HG02623 (cell line): ENCODE results near the gene SLC25A36.
A peak's percentile ranks its signal among the peaks of the same experiment; 100 is the strongest.
"Not testable (repeated sequence)": the region's sequence is repeated elsewhere in the genome, so short reads cannot be mapped to it uniquely, and the experiment has no call there.

Experiments
- ATAC-seq: cut with Tn5 transposase; IDR thresholded peaks from one replicate; pipeline ENCODE4 v1.9.1; 2021; ENCODE audit warnings: moderate library complexity; ENCODE audit not compliant: unreplicated experiment

The SLC25A36 gene

GRCh38 chr3:140987792-140988191 is 46.2 kb downstream of the SLC25A36 start:
- ATAC-seq: not testable (repeated sequence)

DNA sequence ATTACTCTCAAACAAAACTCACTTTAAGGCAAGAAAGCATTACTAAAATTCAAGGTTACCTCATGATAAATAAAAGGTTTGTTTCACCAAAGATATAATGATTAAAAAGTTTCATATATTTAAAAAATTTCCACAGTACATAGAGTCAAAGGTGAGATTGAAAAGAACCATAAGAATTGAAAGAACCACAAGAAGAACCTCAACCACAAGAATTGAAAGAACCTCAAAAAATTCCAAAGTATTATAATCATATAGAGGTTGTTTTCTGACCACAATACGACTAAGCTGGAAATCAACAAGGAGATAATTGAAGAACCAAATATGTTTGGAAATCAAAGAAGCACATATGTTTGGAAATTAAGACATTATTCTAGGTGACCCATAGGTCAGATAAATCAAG is 52.7 kb downstream of the SLC25A36 start:
- no peak for ATAC-seq

GRCh38 chr3:140994861-140995260 is 53.2 kb downstream of the SLC25A36 start:
- ATAC-seq: not testable (repeated sequence)

DNA sequence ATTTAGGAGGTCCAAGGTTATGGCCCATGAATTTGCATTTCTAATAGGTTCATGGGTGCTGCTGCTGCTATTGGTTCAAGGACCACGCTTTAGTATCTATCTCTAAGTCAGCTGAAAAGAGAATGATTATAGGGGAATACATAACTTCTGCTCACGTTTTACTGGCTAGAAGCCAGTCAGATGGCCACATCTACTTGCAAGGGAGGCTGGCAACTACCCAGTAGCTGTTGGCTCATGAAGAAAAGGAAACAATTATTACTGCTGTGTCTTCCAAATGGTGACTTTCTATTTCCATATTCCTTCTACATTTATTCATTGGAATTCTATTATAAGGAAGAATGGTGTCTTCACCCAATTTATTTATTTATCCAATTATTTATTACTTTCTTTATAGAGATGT is 54.2 kb downstream of the SLC25A36 start:
- ATAC-seq: no peak

GRCh38 chr3:141000027-141000663 is 58.5 kb downstream of the SLC25A36 start:
- ATAC-seq: peak; percentile 73

DNA sequence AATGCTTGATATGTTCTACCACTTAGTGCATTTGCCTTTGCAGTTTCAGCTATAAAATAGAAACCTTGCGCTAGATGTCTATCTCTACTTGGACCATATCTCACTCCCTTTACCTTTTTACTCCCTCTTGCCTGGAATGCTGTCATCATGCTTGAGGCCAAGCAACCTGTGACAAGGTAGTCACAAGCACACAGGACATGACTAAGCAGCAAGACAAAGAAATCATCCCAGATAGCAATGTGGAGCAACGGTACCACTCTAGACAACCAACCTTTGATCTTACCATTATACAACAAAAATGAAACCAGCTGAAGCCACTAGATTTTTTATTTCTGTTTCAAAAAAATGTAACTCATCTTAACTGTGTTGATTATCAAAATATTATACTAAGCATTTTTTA is 59.0 kb downstream of the SLC25A36 start:
- no peak for ATAC-seq

GRCh38 chr3:141006344-141006743 is 64.7 kb downstream of the SLC25A36 start:
- ATAC-seq: no peak

DNA sequence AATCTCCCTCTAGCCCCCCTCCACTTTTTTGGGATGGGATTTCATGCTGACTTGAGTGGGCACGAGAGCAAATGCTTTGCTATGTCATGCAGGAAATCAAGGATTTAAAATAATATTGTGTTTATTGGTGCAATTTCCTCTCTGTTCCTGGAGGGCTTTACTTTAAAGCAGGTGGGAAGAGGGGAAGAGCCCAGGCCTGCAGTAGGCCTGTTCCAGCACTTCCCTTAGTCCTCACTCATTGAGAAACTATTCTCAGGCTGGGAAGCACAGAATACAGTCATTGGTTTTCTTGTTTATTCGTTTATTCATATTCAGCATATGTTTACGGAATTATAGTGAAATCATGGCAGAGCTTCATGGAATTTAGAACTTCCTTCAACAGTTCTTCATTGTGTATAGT is 67.9 kb downstream of the SLC25A36 start:
- no peak for ATAC-seq

DNA sequence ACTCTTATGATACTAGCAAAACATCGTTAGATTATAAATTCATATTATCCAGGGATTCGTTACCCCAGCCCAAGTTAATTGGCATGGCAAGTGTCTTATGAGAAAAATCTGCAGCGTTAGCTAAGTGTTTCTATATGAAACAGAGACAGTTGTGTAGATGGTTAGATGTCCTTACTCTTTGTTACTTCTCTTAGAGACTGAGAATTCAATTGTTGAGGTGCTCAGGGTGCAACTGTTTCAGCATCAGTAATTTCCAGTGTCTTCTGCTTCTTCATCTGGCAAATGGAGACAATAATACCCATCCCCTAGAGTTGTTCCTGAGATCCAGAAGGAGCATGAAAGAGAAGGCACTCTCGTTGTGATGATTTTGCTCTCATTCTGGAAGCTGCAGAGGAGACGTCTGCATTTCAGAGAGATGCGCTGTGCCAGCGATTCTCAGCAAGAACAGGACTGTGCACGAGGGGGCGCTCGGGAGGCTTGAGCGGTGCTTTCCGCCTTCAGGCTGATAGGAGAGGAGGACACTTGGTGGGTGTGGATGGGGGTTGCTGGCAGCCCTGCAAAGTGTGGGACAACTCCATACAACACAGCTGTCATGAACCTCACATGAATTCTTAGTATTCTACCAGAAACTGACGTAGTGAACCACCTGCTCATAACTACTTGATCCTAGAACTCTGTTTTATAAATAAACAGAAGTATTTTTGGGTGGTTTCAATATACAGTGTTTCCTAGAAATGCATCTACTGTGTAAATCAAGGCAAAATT is 69.8 kb downstream of the SLC25A36 start:
- peak; percentile 85 for ATAC-seq

GRCh38 chr3:141011997-141012262 is 70.3 kb downstream of the SLC25A36 start:
- no peak for ATAC-seq

- ATAC-seq: no peak
Observed at GRCh38 chr3:141012571-141012970, 70.9 kb downstream of the SLC25A36 start.

DNA sequence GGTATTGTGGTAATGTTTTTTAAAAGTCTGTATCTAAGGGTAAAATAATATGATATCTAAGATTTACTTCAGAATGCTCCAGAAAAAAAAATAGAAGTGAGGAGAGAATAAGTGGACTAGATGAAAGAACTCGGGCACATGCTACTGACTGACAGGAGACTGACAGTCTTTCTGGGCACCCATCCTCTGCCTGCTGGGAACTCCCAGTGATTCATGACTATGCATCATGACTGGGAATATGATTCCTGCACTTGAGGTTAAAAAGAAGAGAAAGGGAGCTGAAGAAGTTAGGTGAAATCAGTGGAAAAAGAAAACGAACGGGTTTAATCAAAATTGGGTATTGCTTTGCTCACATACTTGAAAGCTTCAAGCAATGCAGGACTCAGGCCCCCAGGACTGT is 73.8 kb downstream of the SLC25A36 start:
- ATAC-seq: no peak

DNA sequence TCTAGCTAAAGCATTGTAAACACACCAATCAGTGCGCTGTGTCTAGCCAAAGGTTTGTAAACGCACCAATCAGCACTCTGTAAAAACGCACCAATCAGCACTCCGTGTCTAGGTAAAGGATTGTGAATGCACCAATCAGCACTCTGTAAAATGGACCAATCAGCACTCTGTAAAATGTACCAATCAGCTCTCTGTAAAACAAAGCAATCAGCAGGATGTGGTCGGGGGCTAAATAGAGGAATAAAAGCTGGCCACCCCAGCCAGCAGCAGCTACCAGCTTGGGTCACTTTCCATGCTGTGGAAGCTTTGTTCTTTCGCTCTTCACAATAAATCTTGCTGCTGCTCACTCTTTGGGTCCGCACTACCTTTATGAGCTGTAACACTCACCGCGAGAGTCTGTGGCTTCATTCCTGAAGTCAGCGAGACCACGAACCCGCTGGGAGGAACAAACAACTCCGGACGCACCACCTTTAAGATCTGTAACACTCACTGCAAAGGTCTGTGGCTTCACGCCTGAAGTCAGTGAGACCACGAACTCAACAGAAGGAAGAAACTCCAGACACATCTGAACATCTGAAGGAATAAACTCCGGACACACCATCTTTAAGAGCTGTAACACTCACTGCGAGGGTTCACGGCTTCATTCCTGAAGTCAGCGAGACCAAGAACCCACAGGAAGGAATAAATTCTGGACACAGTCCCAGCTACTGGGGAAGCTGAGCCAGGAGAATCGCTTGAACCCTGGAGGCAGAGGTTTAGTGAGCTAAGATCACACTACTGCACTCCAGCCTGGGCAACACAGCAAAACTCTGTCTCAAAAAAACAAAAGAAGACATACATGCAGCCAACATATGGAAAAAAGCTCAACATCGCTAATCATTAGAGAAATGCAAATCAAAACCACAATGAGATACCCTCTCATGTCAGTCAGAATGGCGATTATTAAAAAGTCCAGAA is 76.0 kb downstream of the SLC25A36 start:
- ATAC-seq: not testable (repeated sequence)

DNA sequence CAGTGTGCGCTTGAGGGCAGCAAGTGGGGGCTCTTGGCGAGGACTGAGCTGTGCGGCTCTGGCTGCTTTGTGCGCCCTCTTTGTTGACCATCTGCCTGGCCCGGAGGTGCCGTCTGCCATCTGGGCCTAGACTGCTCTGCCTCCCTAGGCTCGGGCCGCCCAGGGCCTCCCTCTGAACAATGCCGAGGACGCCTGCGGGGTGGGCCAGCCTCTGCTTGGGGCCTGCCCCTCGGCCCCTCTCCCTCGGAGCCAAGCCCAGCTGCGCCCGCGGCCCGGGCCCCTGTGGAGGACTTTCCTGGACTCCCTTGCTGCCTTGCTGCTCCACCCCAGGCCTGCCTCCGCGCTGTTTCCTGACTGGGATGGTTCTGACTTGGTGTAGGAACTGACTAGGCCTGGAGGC is 77.6 kb downstream of the SLC25A36 start:
- no peak for ATAC-seq

- ATAC-seq: no peak
Observed at GRCh38 chr3:141020143-141020830, 78.7 kb downstream of the SLC25A36 start.

GRCh38 chr3:141021261-141021660 is 79.6 kb downstream of the SLC25A36 start:
- ATAC-seq: no peak
